SK-N-DZ (cell line): ENCODE measurements around the gene LDAH.
"Not testable (repeated sequence)": the region's sequence is repeated elsewhere in the genome, so short reads cannot be mapped to it uniquely, and the experiment has no call there.

ENCODE experiments used
- DNase-seq: peaks from one replicate; pipeline ENCODE4 v3.0.0-alpha.2; 2015; ENCODE audit warnings: low spot score

LDAH gene

DNA sequence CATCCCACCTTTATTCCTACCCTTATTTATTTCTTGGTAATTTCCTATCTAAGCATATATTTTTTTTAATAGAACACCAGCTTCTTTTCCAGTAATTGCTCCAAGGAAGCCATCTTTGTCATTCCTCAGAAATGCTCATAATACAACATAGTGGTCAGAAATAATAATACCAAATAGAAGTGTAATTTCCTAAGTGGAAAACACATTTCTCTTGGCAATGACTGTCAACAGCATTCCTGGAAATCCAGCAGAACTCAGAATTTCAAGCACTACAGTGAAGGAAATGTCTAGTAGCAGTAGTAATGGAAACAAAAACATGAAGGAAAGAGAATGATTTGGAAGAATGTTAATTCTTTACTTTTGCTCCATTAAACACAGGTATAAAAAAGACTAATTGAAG lies 99.4 kb downstream of the LDAH start:
- no peak for DNase-seq

DNA sequence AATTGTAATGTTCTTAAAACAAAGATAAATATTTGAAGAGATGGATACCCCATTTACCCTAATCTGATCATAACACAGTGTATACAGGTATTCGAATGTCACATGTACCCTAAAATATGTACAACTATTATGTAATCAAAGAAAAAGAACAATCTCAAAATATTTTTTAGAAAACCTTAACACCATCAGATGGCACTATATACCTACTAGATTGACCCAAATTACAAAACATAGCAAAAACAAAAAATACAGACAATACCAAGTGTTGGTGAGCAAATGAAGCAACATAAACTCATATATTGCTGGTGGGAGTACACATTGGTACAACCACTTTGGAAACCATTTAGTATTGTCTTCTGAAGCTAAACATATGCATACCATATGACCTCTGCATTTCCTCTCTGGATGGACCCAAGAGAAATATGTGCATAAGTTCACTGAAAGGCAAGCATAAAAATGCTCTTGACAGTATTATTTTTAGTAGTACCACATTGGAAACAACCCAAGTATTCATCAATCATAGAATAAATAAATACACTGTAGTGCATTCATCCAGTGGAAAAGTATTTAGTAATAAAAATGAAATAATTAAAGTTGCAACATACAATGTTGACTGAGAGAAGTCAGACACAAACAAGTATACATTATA lies 100.2 kb downstream of the LDAH start:
- DNase-seq: no peak

DNA sequence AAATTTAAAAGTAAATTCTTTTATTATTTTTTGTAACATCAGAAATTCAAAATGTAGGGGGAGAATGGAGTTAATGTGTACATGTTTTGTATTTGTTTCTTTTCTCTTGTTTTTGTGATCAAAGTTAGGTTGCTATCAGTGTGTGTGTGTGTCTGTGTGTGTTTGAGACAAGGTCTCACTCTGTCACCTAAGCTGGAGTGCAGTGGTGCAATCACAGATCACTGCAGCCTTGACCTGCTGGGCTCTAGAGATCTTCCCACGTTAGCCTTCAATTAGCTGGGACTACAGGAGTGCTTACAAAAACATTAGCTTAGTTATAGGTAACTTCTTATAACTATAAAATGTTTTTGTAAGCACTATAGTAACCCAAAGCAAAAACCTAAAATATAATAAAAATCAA lies 105.3 kb downstream of the LDAH start:
- DNase-seq: no peak

DNA sequence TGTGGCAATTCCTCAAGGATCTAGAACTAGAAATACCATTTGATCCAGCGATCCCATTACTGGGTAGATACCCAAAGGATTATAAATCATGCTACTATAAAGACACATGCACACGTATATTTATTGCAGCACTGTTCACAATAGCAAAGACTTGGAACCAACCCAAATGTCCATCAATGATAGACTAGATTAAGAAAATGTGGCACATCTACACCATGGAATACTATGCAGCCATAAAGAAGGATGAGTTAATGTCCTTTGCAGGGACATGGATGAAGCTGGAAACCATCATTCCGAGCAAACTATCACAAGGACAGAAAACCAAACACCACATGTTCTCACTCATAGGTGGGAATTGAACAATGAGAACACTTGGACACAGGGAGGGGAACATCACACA lies 106.7 kb downstream of the LDAH start:
- not testable (repeated sequence) for DNase-seq

DNA sequence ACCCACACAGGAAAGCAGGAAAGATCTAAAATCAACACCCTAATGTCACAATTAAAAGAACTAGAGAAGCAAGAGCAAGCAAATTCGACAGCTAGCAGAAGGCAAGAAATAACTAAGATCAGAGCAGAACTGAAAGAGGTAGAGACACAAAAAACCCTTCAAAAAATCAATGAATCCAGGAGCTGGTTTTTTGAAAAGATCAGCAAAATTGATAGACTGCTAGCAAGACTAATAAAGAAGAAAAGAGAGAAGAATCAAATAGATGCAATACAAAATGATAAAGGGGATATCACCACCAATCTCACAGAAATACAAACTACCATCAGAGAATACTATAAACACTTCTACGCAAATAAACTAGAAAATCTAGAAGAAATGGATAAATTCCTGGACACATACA lies 108.5 kb downstream of the LDAH start:
- DNase-seq: not testable (repeated sequence)

DNA sequence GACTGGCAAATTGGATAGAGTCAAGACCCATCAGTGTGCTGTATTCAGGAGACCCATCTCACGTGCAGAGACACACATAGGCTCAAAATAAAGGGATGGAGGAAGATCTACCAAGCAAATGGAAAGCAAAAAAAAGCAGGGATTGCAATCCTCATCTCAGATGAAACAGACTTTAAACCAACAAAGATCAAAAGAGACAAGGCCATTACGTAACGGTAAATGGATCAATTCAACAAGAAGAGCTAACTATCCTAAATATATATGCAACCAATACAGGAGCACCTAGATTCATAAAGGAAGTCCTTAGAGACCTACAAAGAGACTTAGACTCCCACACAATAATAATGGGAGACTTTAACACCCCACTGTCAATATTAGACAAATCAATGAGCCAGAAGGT lies 109.3 kb downstream of the LDAH start:
- DNase-seq: not testable (repeated sequence)

DNA sequence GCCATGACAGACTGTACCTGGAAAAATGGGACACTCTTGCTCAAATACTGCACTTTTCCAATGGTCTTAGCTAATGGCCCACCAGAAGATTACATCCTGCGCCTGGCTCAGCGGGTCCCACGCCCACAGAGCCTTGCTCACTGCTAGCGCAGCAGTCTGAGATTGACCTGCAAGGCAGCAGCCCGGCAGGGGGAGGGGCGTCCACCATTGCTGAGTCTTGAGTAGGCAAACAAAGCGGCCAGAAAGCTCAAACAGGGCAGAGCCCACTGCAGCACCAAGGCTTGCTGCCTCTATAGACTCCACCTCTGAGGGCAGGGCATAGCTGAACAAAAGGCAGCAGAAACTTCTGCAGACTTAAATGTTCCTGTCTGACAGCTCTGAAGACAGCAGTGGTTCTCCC lies 111.3 kb downstream of the LDAH start:
- DNase-seq: not testable (repeated sequence)

DNA sequence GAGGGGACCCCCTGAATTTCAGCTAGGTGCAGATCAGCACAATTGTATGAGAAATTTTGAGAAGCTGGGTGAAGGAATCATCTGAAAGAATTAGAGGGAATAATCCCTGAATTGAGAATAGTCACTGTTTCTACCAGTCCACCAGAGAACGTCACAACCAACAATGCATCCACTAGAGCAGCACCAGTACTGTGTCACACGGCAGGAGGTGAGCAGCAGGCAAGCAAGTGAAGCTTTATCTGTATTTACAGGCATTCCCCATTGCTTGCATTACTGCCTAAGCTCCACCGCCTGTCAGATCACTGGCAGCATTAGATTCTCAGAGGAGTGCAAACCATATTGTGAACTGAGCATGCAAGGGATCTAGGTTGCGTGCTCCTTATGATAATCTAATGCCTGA lies 115.3 kb downstream of the LDAH start:
- DNase-seq: no peak

DNA sequence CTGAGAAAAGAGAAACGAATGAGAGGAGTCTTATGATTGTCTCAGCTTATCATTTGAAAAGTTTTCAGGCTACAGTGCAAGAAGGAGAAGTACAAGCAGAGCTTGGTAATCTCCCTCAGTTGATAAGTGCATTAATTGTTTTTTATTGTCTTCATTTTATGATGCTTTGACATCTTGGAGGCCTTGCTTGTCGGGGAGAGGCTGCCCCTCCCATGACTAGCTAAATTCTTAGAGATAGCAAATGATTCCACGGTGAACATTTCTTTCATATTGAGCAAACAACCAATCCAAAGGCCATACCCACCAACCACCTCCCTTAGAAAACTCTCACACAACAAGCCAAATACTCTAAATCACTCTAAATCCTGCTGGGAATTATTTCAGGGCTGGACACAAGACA lies 116.1 kb downstream of the LDAH start:
- DNase-seq: no peak

DNA sequence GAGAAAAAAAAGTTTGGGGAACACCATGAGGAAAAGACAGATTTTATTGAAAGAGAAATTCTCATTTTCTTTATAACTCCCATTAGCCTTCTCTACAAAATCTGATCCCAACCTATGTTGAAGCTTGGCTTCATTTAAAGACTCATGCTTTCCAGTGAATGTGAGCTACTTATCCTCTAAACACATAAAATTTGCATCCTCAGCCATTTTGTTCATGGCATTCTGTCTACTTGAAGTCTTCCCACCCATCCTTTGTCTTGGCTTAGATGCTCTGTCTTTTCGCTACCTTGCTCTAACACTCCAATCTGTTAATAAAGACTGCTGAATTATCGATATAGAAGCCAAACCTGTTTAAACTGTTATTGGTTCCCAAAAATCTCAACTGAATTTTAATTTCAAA lies 116.7 kb downstream of the LDAH start:
- no peak for DNase-seq

DNA sequence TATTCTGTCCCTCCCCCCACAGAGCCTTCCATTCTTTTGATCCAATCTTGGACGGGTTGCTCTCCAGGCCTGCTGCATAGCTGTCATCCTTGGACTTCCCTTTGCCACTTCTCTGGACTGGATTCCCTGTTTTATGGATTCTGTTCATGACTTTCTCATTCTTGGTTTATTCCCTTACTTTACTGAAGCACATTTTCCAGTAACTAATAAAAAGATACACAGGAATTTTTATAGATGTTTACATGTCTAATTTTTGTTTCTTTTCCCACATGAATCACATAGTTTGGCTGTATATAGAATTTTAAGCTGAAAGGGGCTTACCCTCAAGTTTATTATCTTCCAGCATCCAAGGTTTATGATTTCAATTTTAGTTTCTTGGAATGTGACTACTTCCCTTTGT lies 118.0 kb downstream of the LDAH start:
- no peak for DNase-seq

DNA sequence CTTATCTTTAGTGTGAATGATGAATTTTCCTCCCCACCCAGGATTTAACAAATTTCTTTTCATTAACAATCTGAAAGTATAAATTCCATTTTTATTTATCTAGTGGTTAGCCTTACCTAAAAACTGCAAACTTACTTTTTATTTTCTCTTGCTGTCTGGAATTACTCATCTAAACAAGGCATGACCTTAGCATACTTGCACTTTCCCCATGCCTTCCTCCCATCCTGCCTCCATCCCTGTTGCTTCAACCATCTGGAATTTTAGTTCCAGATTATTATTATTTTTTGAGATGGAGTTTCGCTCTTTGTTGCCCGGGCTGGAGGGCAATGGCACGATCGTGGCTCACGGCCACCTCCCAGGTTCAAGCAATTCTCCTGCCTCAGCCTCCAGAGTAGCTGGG lies 120.3 kb downstream of the LDAH start:
- DNase-seq: no peak

DNA sequence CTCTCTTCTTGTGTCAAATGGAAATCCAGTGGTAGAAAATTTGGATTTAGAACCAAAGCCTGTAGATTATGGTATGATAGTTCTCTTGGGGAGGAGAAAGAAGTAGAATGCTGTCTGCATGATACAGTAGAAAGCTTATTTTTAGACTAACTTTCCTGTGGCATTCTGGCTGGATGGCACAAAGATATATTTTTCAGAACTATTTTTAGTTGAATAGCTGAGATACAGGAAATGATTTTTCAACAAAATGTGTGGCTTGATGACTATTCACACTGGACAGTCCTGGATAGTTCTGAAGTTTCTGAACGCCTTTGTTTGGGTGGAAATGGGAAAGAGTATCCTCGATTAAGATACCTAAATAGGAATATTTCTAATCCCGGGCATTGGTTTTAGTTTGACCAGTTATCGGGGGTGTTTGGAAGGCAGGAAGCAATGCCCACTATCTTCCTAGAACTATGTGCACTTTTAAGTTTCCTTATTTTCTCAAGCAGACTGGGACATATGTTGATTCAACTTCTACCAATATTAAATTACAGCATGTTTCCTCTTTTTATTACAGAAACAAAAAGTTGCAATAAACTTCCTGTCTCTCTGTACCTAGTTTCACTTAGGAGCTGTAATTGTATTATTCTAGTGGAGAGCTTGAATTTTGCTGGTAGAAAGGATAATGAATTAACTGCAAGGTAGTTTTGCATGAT lies 123.8 kb downstream of the LDAH start:
- DNase-seq: no peak

DNA sequence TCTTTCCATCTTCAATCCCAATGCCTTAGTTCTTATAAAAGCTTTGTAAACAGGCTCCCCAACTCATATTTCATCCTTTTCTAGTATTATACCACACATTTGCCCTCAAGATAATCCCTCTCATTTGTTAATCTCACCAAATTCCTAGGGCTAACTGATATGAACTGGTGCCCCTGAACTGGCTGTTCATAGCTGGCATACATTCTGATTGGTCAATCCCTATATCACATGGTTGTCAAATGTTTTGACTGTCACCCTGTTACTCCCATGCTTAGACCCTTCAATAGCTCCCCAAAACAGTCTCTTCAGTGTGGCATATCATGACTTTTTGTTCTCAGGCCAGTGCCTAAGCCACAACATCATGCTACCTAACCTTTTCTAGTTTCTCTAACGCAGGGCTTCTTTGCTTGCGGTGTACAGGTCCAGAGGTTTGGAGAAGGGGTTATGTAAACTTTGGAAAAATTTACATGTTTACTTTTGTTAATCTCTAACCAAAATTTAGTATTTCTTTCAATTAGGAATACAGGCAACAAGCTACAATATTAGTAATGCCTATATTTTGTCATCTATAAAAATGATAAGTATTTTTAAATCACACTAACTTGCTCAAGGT lies 125.5 kb downstream of the LDAH start:
- no peak for DNase-seq

DNA sequence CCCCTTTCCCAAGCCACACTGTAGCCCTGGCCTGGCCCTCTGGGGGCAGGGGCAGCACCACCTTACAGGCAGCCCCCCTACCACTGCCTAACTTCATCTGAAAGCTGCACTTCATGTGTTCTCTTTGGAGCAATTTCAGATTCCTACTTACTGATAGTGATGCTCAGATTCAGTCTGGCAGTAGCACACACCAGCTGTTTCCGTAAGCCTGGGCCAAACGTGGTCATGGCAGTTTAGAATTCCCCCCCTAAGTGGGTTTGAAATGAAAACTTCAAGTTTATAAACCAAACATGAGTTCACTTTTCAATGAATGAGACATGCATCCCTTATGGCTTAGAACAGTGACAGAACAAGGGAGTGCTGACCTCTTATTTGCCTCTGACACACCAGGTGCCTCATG lies 126.5 kb downstream of the LDAH start:
- DNase-seq: no peak

DNA sequence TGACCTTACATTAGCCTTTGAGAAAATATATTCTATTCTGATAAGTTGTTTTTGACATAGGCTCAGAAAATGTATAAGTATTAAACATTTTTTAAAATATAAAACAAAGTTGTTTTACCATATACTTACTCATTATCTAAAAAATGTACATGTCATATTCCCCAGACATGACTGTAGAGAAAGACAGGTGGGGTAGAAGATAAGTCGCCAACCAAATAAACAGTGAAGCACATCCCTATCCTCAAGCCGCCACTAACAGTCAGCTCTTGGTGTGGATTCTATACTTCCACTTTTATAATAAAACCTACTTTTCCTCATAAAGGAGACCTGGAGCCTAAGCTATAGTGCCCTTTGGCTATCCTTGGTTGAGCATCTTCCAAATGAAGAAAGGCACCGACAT lies 129.6 kb downstream of the LDAH start:
- no peak for DNase-seq

DNA sequence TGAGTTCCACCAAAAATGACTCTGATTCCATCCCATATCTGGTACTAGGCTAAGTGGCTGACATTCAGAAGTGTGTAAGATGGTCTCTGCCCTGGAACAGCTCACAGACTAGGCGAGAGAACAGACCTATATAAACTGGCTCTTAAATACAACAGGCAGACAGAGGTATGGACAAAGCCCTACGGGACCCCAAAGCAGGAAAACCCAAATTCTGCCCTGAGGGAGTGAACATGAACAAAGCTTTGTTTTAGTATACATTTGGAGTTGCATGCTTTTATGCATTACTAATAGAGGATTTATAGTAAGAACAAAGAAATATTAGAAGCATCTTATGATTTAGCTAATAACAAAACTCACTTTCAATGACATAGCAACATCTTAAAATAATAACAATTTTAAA lies 130.8 kb downstream of the LDAH start:
- DNase-seq: no peak

DNA sequence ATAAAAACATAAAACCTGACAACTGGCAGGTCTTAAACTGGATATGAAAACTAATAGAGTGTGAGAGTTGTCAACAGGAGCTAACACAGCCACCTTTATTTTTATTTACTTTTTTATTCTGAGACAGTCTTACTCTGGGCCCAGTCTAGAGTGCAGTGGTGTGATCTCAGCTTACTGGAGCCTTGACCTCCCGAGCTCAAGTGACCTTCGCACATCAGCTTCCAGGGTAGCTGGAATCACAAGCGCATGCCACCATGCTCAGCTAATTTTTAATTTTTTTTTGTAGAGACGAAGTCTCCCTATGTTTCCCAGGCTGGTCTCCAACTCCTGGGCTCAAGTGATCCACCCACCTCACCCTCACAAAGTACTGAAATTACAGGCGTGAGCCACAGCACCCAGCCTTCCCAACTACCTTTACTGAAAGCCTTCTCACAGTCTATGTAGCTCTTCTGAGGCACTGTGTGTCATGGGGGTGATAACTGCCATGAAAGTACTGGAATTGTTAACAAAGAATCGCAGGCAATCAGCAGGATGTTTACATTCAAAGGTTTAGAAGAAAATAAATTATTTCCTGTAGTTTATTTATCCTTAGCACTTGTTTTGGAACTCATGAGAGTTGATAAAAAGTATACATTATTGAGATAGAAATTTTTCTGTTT lies 131.7 kb downstream of the LDAH start:
- DNase-seq: no peak

DNA sequence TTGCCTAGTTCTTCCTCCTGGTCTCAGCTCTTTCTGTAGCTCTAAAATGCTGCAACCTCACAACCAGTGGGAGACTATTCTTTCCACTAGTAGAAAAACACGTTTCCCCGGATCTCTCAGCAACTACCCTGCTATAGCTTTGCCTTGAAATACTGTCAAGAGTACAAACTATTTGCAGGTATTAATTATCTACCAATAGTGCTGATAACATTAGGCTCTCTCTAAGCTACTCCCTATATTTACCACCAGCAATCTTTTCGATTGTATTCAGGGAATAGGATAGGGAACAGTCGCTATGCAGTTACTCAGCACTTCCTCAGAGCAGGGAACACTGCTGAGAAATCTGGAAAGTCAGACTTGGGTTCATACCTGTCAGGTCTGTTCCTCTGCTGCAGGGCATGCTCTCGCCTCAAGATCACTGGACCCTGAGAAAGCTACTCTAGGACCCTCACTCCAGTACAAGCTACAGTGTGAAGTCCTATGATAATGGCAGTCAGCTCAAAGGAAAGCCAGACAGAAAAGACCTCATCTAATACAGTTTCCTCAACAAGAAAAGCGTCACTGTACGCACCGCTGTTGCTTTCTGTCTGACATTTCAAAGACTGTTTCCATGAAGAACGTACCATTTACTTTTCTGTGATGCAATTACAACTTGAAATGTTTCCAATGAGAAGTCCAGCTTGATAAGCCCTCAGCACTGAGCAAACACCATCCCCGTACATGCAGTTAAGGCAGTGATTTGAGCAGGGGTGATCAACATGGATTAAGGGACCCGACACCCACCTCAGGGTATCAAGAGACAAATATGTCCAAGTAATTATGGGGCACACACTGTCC lies 133.3 kb downstream of the LDAH start:
- DNase-seq: no peak

DNA sequence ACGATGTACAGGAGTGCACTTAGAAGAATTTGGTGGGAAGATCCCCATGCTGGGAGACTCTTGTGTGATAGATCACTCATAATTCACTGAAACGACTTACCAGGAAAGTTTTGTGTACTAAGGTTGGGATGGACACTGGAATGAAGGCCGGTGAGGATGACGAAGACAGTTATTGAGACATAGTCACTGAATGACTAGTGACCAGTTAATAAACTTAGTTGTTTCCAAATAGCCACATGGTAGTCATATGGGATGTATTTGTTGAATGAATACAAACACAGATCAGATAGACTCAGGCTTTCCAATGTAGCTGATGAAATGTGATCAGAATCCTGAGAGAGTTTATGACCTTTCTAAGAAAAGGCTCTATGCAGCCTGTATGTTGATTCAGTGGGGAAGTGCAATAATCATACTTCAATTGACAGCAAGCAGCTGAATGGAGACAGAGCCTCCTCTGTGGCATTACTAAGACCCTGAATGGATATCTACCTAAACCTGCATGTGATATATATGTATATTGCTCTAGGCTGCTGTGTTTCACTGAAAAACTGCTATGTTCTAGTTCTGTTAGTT lies 135.6 kb downstream of the LDAH start:
- DNase-seq: no peak

DNA sequence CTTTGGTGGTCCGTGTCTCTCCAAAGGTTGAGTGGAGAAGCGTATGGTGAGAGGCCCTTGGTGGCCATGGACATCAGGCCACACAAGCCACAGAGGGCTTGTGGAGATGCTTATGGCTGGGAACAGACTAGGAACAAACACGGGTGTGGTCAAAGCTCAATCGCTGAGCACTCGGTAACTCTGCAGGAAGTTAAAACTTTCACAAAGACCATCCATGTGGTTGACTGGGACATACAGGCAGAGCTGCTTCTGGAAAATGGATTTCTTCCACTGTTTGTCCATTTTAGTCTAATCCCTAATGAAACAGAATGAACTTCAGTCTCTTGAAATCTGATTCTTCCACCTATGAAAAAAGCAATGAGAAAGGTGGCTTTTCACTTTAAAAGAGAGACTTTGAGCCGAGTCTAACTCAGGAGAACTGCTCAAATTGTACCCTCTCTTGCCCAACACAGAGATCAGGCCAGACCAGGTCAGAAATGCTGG lies 138.3 kb downstream of the LDAH start:
- no peak for DNase-seq
